ENCODE data around the gene GPR3.
"Not testable (repeated sequence)": the region's sequence is repeated elsewhere in the genome, so short reads cannot be mapped to it uniquely, and the experiment has no call there.

Gene GPR3

GRCh38 chr1:27400963-27401341 is 8.5 kb downstream of the GPR3 start:
- DNase-seq = no peak

GRCh38 chr1:27402349-27402754 is 9.9 kb downstream of the GPR3 start:
- no peak for DNase-seq

- DNase-seq = no peak
Measured at GRCh38 chr1:27403065-27403726, 10.8 kb downstream of the GPR3 start.

- no peak for DNase-seq
Measured at GRCh38 chr1:27403931-27404330, 11.5 kb downstream of the GPR3 start.

- no peak for DNase-seq
Measured at GRCh38 chr1:27405074-27405473, 12.7 kb downstream of the GPR3 start.

GRCh38 chr1:27405598-27406361 is 13.4 kb downstream of the GPR3 start:
- not testable (repeated sequence) for DNase-seq

- DNase-seq = no peak
Measured at GRCh38 chr1:27406362-27406680, 13.9 kb downstream of the GPR3 start.

GRCh38 chr1:27406791-27407190 is 14.4 kb downstream of the GPR3 start:
- DNase-seq = not testable (repeated sequence)

GRCh38 chr1:27408151-27408550 is 15.7 kb downstream of the GPR3 start:
- no peak for DNase-seq

- no peak for DNase-seq
Measured at GRCh38 chr1:27409669-27410068, 17.2 kb downstream of the GPR3 start.

- DNase-seq = no peak
Measured at GRCh38 chr1:27410709-27411108, 18.3 kb downstream of the GPR3 start.

- DNase-seq = no peak
Measured at GRCh38 chr1:27412502-27412901, 20.1 kb downstream of the GPR3 start.

- no peak for DNase-seq
Measured at GRCh38 chr1:27413004-27413403, 20.6 kb downstream of the GPR3 start.

GRCh38 chr1:27414091-27414490 is 21.7 kb downstream of the GPR3 start:
- DNase-seq = no peak

GRCh38 chr1:27416387-27417111 is 24.1 kb downstream of the GPR3 start:
- DNase-seq = peak; percentile 67

GRCh38 chr1:27417713-27418112 is 25.3 kb downstream of the GPR3 start:
- DNase-seq = no peak

- DNase-seq = no peak
Measured at GRCh38 chr1:27418326-27419185, 26.1 kb downstream of the GPR3 start.

GRCh38 chr1:27423709-27424108 is 31.3 kb downstream of the GPR3 start:
- DNase-seq = no peak

GRCh38 chr1:27427329-27427728 is 34.9 kb downstream of the GPR3 start:
- no peak for DNase-seq

- no peak for DNase-seq
Measured at GRCh38 chr1:27427816-27428315, 35.4 kb downstream of the GPR3 start.

- no peak for DNase-seq
Measured at GRCh38 chr1:27428316-27429028, 36.0 kb downstream of the GPR3 start.

- DNase-seq = no peak
Measured at GRCh38 chr1:27429029-27429425, 36.6 kb downstream of the GPR3 start.

Measured in RPMI8226 (cell line).